Erythroblast (primary cell): Measurements from ENCODE around the gene MAP2.

Experiments used
- GATA1 ChIP-seq: IDR thresholded peaks from 2 replicates; pipeline ENCODE4 v1.6.1; 2011; ENCODE audit warnings: low read depth, mild to moderate bottlenecking, control low read depth, low read length, moderate library complexity
- POLR2A ChIP-seq: IDR thresholded peaks from 2 replicates; pipeline ENCODE4 v1.6.1; 2011; ENCODE audit warnings: mild to moderate bottlenecking, low read length

DNA sequence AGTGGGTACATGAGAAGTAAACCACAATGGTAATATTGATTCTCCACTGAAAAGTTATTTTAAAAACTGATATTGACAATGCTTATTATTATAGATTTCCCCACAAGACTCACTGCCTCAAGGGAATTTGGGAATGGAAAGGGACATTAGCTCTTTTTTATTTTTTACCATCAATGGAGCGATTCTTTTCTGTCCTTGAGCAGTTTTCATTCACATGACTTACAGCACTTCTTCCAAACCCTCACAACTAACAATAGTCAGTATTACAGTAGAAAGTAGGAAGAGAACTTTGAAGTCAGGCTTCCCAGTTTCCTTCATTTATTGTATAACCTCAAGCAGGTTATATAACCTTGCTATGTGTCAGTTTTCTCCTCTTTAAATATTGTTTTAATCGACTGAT lies 343.5 kb downstream of the MAP2 start:
- TF ChIP-seq POLR2A (no peak), GATA1 (no peak)
